ENCODE measurements around the gene PCDHA1. TPM values are rescaled to one million over a fixed set of nuclear protein-coding genes. Genes with fewer than 3 reads are reported as not detected.

PCDHA1 gene
- total and polyA plus RNA-seq, 2 experiments from 2014 or later = 0.81 to 1.6 TPM

- TF ChIP-seq, protein P1, sequence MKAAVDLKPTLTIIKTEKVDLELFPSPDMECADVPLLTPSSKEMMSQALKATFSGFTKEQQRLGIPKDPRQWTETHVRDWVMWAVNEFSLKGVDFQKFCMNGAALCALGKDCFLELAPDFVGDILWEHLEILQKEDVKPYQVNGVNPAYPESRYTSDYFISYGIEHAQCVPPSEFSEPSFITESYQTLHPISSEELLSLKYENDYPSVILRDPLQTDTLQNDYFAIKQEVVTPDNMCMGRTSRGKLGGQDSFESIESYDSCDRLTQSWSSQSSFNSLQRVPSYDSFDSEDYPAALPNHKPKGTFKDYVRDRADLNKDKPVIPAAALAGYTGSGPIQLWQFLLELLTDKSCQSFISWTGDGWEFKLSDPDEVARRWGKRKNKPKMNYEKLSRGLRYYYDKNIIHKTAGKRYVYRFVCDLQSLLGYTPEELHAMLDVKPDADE (IDR thresholded peaks at IDR 0.05) = no peak
Measured at GRCh38 chr5:141051521-141051866, 265.6 kb downstream of the PCDHA1 start (continued).

Small RNA genes lying within 50 kb of the gene (small RNA-seq; reads per million reads assigned to genes)
- not detected for gene AC010223.1 (ENCODE audit: low replicate concordance)

Other genes with a start within 250 kb of the PCDHA1 start
- gene EIF4EBP3, start 238.5 kb upstream of the PCDHA1 start, total RNA-seq (2014; rRNA removed; shearing (Covaris generic)) = 2.4 TPM in 1 of 2 replicates, not detected in the other
- 20.2 and 21.5 TPM in 2 replicates for gene EIF4EBP3, start 238.5 kb upstream of the PCDHA1 start, polyA plus RNA-seq (2016; fragmentation: Nextera tagmentation; extraction: Ambion mirVana)
- 29.7 and 38.4 TPM in 2 replicates for gene SRA1, start 228.7 kb upstream of the PCDHA1 start, total RNA-seq (2014; rRNA removed; shearing (Covaris generic))
- gene SRA1, start 228.7 kb upstream of the PCDHA1 start, polyA plus RNA-seq (2016; fragmentation: Nextera tagmentation; extraction: Ambion mirVana) = 67.2 and 74.7 TPM in 2 replicates
- gene APBB3, start 221.5 kb upstream of the PCDHA1 start, total RNA-seq (2014; rRNA removed; shearing (Covaris generic)) = 10.2 and 15.4 TPM in 2 replicates
- gene APBB3, start 221.5 kb upstream of the PCDHA1 start, polyA plus RNA-seq (2016; fragmentation: Nextera tagmentation; extraction: Ambion mirVana) = 7.7 and 9.0 TPM in 2 replicates
- gene SLC35A4, start 221.3 kb upstream of the PCDHA1 start, total RNA-seq (2014; rRNA removed; shearing (Covaris generic)) = 34.4 and 39.1 TPM in 2 replicates
- gene SLC35A4, start 221.3 kb upstream of the PCDHA1 start, polyA plus RNA-seq (2016; fragmentation: Nextera tagmentation; extraction: Ambion mirVana) = 17.7 and 19.0 TPM in 2 replicates
- gene CD14, start 153.0 kb upstream of the PCDHA1 start, total RNA-seq (2014; rRNA removed; shearing (Covaris generic)) = not detected in 2 replicates
- 0.17 TPM in 1 of 2 replicates, not detected in the other for gene CD14, start 153.0 kb upstream of the PCDHA1 start, polyA plus RNA-seq (2016; fragmentation: Nextera tagmentation; extraction: Ambion mirVana)
- gene TMCO6, start 146.7 kb upstream of the PCDHA1 start, total RNA-seq (2014; rRNA removed; shearing (Covaris generic)) = 19.9 and 37.4 TPM in 2 replicates
- gene TMCO6, start 146.7 kb upstream of the PCDHA1 start, polyA plus RNA-seq (2016; fragmentation: Nextera tagmentation; extraction: Ambion mirVana) = 18.7 and 19.0 TPM in 2 replicates
- gene NDUFA2, start 138.5 kb upstream of the PCDHA1 start, total RNA-seq (2014; rRNA removed; shearing (Covaris generic)) = 48.8 and 55.7 TPM in 2 replicates
- 292 and 317 TPM in 2 replicates for gene NDUFA2, start 138.5 kb upstream of the PCDHA1 start, polyA plus RNA-seq (2016; fragmentation: Nextera tagmentation; extraction: Ambion mirVana)
- gene IK, start 138.3 kb upstream of the PCDHA1 start, total RNA-seq (2014; rRNA removed; shearing (Covaris generic)) = 58.9 and 77.3 TPM in 2 replicates
- gene IK, start 138.3 kb upstream of the PCDHA1 start, polyA plus RNA-seq (2016; fragmentation: Nextera tagmentation; extraction: Ambion mirVana) = 116 and 128 TPM in 2 replicates
- gene WDR55, start 121.2 kb upstream of the PCDHA1 start, total RNA-seq (2014; rRNA removed; shearing (Covaris generic)) = 18.0 and 22.7 TPM in 2 replicates
- 9.3 and 9.6 TPM in 2 replicates for gene WDR55, start 121.2 kb upstream of the PCDHA1 start, polyA plus RNA-seq (2016; fragmentation: Nextera tagmentation; extraction: Ambion mirVana)
- 15.5 and 22.0 TPM in 2 replicates for gene DND1, start 112.6 kb upstream of the PCDHA1 start, total RNA-seq (2014; rRNA removed; shearing (Covaris generic))
- 7.3 and 8.1 TPM in 2 replicates for gene DND1, start 112.6 kb upstream of the PCDHA1 start, polyA plus RNA-seq (2016; fragmentation: Nextera tagmentation; extraction: Ambion mirVana)
- gene HARS1, start 94.8 kb upstream of the PCDHA1 start, total RNA-seq (2014; rRNA removed; shearing (Covaris generic)) = 57.8 and 58.8 TPM in 2 replicates
- 48.6 and 51.6 TPM in 2 replicates for gene HARS1, start 94.8 kb upstream of the PCDHA1 start, polyA plus RNA-seq (2016; fragmentation: Nextera tagmentation; extraction: Ambion mirVana)
- gene HARS2, start 94.7 kb upstream of the PCDHA1 start, total RNA-seq (2014; rRNA removed; shearing (Covaris generic)) = 21.6 and 29.6 TPM in 2 replicates
- 12.7 and 14.4 TPM in 2 replicates for gene HARS2, start 94.7 kb upstream of the PCDHA1 start, polyA plus RNA-seq (2016; fragmentation: Nextera tagmentation; extraction: Ambion mirVana)
- gene ZMAT2, start 85.7 kb upstream of the PCDHA1 start, total RNA-seq (2014; rRNA removed; shearing (Covaris generic)) = 26.4 and 35.6 TPM in 2 replicates
- 45.1 and 50.6 TPM in 2 replicates for gene ZMAT2, start 85.7 kb upstream of the PCDHA1 start, polyA plus RNA-seq (2016; fragmentation: Nextera tagmentation; extraction: Ambion mirVana)
- gene PCDHA2, start 8.7 kb downstream of the PCDHA1 start, total RNA-seq (2014; rRNA removed; shearing (Covaris generic)) = 2.2 and 2.4 TPM in 2 replicates
- 0.99 and 1.3 TPM in 2 replicates for gene PCDHA2, start 8.7 kb downstream of the PCDHA1 start, polyA plus RNA-seq (2016; fragmentation: Nextera tagmentation; extraction: Ambion mirVana)
- 4.0 TPM in 2 replicates for gene PCDHA3, start 14.9 kb downstream of the PCDHA1 start, total RNA-seq (2014; rRNA removed; shearing (Covaris generic))
- gene PCDHA3, start 14.9 kb downstream of the PCDHA1 start, polyA plus RNA-seq (2016; fragmentation: Nextera tagmentation; extraction: Ambion mirVana) = 0.87 and 1.2 TPM in 2 replicates
- 9.6 and 12.5 TPM in 2 replicates for gene PCDHA4, start 20.9 kb downstream of the PCDHA1 start, total RNA-seq (2014; rRNA removed; shearing (Covaris generic))
- gene PCDHA4, start 20.9 kb downstream of the PCDHA1 start, polyA plus RNA-seq (2016; fragmentation: Nextera tagmentation; extraction: Ambion mirVana) = 1.6 and 1.8 TPM in 2 replicates
- gene PCDHA5, start 35.5 kb downstream of the PCDHA1 start, total RNA-seq (2014; rRNA removed; shearing (Covaris generic)) = 1.4 and 3.1 TPM in 2 replicates
- gene PCDHA5, start 35.5 kb downstream of the PCDHA1 start, polyA plus RNA-seq (2016; fragmentation: Nextera tagmentation; extraction: Ambion mirVana) = 0.61 and 0.86 TPM in 2 replicates
- gene PCDHA6, start 41.8 kb downstream of the PCDHA1 start, total RNA-seq (2014; rRNA removed; shearing (Covaris generic)) = 4.6 and 5.2 TPM in 2 replicates
- 2.0 and 2.1 TPM in 2 replicates for gene PCDHA6, start 41.8 kb downstream of the PCDHA1 start, polyA plus RNA-seq (2016; fragmentation: Nextera tagmentation; extraction: Ambion mirVana)
- 6.9 and 8.7 TPM in 2 replicates for gene PCDHA7, start 48.1 kb downstream of the PCDHA1 start, total RNA-seq (2014; rRNA removed; shearing (Covaris generic))
- gene PCDHA7, start 48.1 kb downstream of the PCDHA1 start, polyA plus RNA-seq (2016; fragmentation: Nextera tagmentation; extraction: Ambion mirVana) = 1.3 and 1.7 TPM in 2 replicates
- gene PCDHA8, start 55.0 kb downstream of the PCDHA1 start, total RNA-seq (2014; rRNA removed; shearing (Covaris generic)) = 1.4 and 3.1 TPM in 2 replicates
- gene PCDHA8, start 55.0 kb downstream of the PCDHA1 start, polyA plus RNA-seq (2016; fragmentation: Nextera tagmentation; extraction: Ambion mirVana) = 0.56 and 0.86 TPM in 2 replicates
- 3.2 and 3.3 TPM in 2 replicates for gene PCDHA9, start 62.2 kb downstream of the PCDHA1 start, total RNA-seq (2014; rRNA removed; shearing (Covaris generic))
- gene PCDHA9, start 62.2 kb downstream of the PCDHA1 start, polyA plus RNA-seq (2016; fragmentation: Nextera tagmentation; extraction: Ambion mirVana) = 1.1 and 1.6 TPM in 2 replicates
- 11.6 and 12.2 TPM in 2 replicates for gene PCDHA10, start 69.8 kb downstream of the PCDHA1 start, total RNA-seq (2014; rRNA removed; shearing (Covaris generic))
- gene PCDHA10, start 69.8 kb downstream of the PCDHA1 start, polyA plus RNA-seq (2016; fragmentation: Nextera tagmentation; extraction: Ambion mirVana) = 3.9 and 4.1 TPM in 2 replicates
- gene PCDHA11, start 82.8 kb downstream of the PCDHA1 start, total RNA-seq (2014; rRNA removed; shearing (Covaris generic)) = 22.9 and 26.5 TPM in 2 replicates
- 8.5 and 11.6 TPM in 2 replicates for gene PCDHA11, start 82.8 kb downstream of the PCDHA1 start, polyA plus RNA-seq (2016; fragmentation: Nextera tagmentation; extraction: Ambion mirVana)
- gene PCDHA12, start 89.2 kb downstream of the PCDHA1 start, total RNA-seq (2014; rRNA removed; shearing (Covaris generic)) = 12.7 and 17.7 TPM in 2 replicates
- 5.1 and 5.6 TPM in 2 replicates for gene PCDHA12, start 89.2 kb downstream of the PCDHA1 start, polyA plus RNA-seq (2016; fragmentation: Nextera tagmentation; extraction: Ambion mirVana)
- gene PCDHA13, start 96.0 kb downstream of the PCDHA1 start, total RNA-seq (2014; rRNA removed; shearing (Covaris generic)) = 4.3 and 9.8 TPM in 2 replicates
- gene PCDHA13, start 96.0 kb downstream of the PCDHA1 start, polyA plus RNA-seq (2016; fragmentation: Nextera tagmentation; extraction: Ambion mirVana) = 0.59 and 1.2 TPM in 2 replicates
- 9.9 and 12.1 TPM in 2 replicates for gene PCDHAC1, start 140.2 kb downstream of the PCDHA1 start, total RNA-seq (2014; rRNA removed; shearing (Covaris generic))
- gene PCDHAC1, start 140.2 kb downstream of the PCDHA1 start, polyA plus RNA-seq (2016; fragmentation: Nextera tagmentation; extraction: Ambion mirVana) = 0.50 and 0.53 TPM in 2 replicates
- 11.8 and 13.1 TPM in 2 replicates for gene PCDHAC2, start 180.3 kb downstream of the PCDHA1 start, total RNA-seq (2014; rRNA removed; shearing (Covaris generic))
- 0.54 and 1.8 TPM in 2 replicates for gene PCDHAC2, start 180.3 kb downstream of the PCDHA1 start, polyA plus RNA-seq (2016; fragmentation: Nextera tagmentation; extraction: Ambion mirVana)